Bronchial epithelial cell (primary cell): ENCODE measurements around the gene BCL7C. TPM values are rescaled to one million over a fixed set of nuclear protein-coding genes. Genes with fewer than 3 reads are reported as not detected.

Experiments
- DNase-seq: peaks from one replicate; pipeline ENCODE4 v3.0.0-alpha.2; 2010; ENCODE audit warnings: low read depth
- FAIRE-seq: peaks from 2 replicates; lab custom pipeline; 2011; peaks lifted over from hg19 to GRCh38; lab: Jason Lieb, UNC
- H3K27me3 ChIP-seq: 2 replicates; pipeline ENCODE4 v1.5.1; 2011; ENCODE audit warnings: low read length; ENCODE audit not compliant: control insufficient read depth, insufficient read depth
- H3K36me3 ChIP-seq: 2 replicates; pipeline ENCODE4 v1.5.1; 2011; ENCODE audit warnings: low read length; ENCODE audit not compliant: control insufficient read depth, insufficient read depth
- H3K4me3 ChIP-seq: 2 replicates; pipeline ENCODE4 v1.5.1; 2011; ENCODE audit warnings: mild to moderate bottlenecking, low read depth, low read length, control low read depth
- CTCF ChIP-seq: IDR thresholded peaks from 2 replicates; pipeline ENCODE4 v1.5.1; 2011; ENCODE audit warnings: mild to moderate bottlenecking, moderate library complexity, low read length, control low read depth, inconsistent platforms; ENCODE audit not compliant: insufficient read depth, severe bottlenecking
- total RNA-seq: library from RNA; depleted of rRNA; stranded (reverse); fragments of >200 nt; gene quantifications from 2 replicates; pipeline ENCODE4 v1.2.1, GENCODE V29; 2014

Gene BCL7C
- total RNA-seq, 1 donor from 2014 or later: 24.7 TPM

GRCh38 chr16:30931068-30931650 is 37.3 kb upstream of the BCL7C start:
- Histone ChIP-seq H3K4me3 (no peak overlapping the region), H3K36me3 (peaks cover 27% of the 10 kb centered on the region), H3K27me3 (no peaks in the 10 kb centered on the region)
- FAIRE-seq (no peak), DNase-seq (no peak)
- no peak for TF ChIP-seq CTCF

- no peak for FAIRE-seq
- Histone ChIP-seq H3K27me3 (no peaks in the 10 kb centered on the region), H3K4me3 (no peak overlapping the region), H3K36me3 (peaks cover 27% of the 10 kb centered on the region)
- no peak for DNase-seq
- TF ChIP-seq CTCF: no peak
Measured at GRCh38 chr16:30930160-30930571, 36.3 kb upstream of the BCL7C start.

GRCh38 chr16:30929167-30929566 is 35.3 kb upstream of the BCL7C start:
- Histone ChIP-seq H3K27me3 (no peaks in the 10 kb centered on the region), H3K4me3 (no peak overlapping the region), H3K36me3 (peaks cover 25% of the 10 kb centered on the region)
- no peak for FAIRE-seq
- DNase-seq: no peak
- no peak for TF ChIP-seq CTCF

- FAIRE-seq (no peak), DNase-seq (no peak)
- H3K36me3 ChIP-seq: peaks cover 25% of the 10 kb centered on the region
- H3K27me3 ChIP-seq: no peaks in the 10 kb centered on the region
- no peak for TF ChIP-seq CTCF
- H3K4me3 ChIP-seq: no peak overlapping the region
Measured at GRCh38 chr16:30928390-30928789, 34.5 kb upstream of the BCL7C start.

- no peak for TF ChIP-seq CTCF
- Histone ChIP-seq H3K27me3 (no peaks in the 10 kb centered on the region), H3K4me3 (no peak overlapping the region), H3K36me3 (peaks cover 25% of the 10 kb centered on the region)
- DNase-seq (peak; percentile 51), FAIRE-seq (no peak)
Measured at GRCh38 chr16:30927789-30928378, 34.0 kb upstream of the BCL7C start.
